ENCODE data around the gene PRPS1.

PRPS1 gene

GRCh38 chrX:107687445-107687844, 59.1 kb downstream of the PRPS1 start:
- no peak overlapping the region for H3K4me3 ChIP-seq (ENCODE audit: low read depth, low read length)
- no peaks in the 10 kb centered on the region for H3K36me3 ChIP-seq (ENCODE audit: control insufficient read depth, insufficient read depth, low read length)
- H3K27me3 ChIP-seq (ENCODE audit: control insufficient read depth, insufficient read depth, low read length) = no peaks in the 10 kb centered on the region
- H3K4me1 ChIP-seq (ENCODE audit: control insufficient read depth, insufficient read depth, low read length) = no peaks in the 10 kb centered on the region
- no peak overlapping the region for H3K9ac ChIP-seq (ENCODE audit: low read depth, low read length)
- no peaks in the 10 kb centered on the region for H3K9me3 ChIP-seq (ENCODE audit: control insufficient read depth, insufficient read depth, low read length)

GRCh38 chrX:107691024-107691448, 62.7 kb downstream of the PRPS1 start:
- Histone ChIP-seq H3K9ac (ENCODE audit: low read depth, low read length) (no peak overlapping the region), H3K36me3 (ENCODE audit: control insufficient read depth, insufficient read depth, low read length) (no peaks in the 10 kb centered on the region), H3K9me3 (ENCODE audit: control insufficient read depth, insufficient read depth, low read length) (no peaks in the 10 kb centered on the region), H3K4me1 (ENCODE audit: control insufficient read depth, insufficient read depth, low read length) (no peaks in the 10 kb centered on the region), H3K4me3 (ENCODE audit: low read depth, low read length) (no peak overlapping the region), H3K27me3 (ENCODE audit: control insufficient read depth, insufficient read depth, low read length) (no peaks in the 10 kb centered on the region)

- Histone ChIP-seq H3K9me3 (ENCODE audit: control insufficient read depth, insufficient read depth, low read length) (no peaks in the 10 kb centered on the region), H3K9ac (ENCODE audit: low read depth, low read length) (no peak overlapping the region), H3K4me3 (ENCODE audit: low read depth, low read length) (no peak overlapping the region), H3K27me3 (ENCODE audit: control insufficient read depth, insufficient read depth, low read length) (no peaks in the 10 kb centered on the region), H3K4me1 (ENCODE audit: control insufficient read depth, insufficient read depth, low read length) (peaks cover 9% of the 10 kb centered on the region), H3K36me3 (ENCODE audit: control insufficient read depth, insufficient read depth, low read length) (no peaks in the 10 kb centered on the region)
These were observed 71.3 kb downstream of the PRPS1 start for GRCh38 chrX:107699616-107700015.

- Histone ChIP-seq H3K9me3 (ENCODE audit: control insufficient read depth, insufficient read depth, low read length) (no peaks in the 10 kb centered on the region), H3K9ac (ENCODE audit: low read depth, low read length) (peak overlapping the region; percentile 32), H3K27me3 (ENCODE audit: control insufficient read depth, insufficient read depth, low read length) (no peaks in the 10 kb centered on the region), H3K36me3 (ENCODE audit: control insufficient read depth, insufficient read depth, low read length) (no peaks in the 10 kb centered on the region), H3K4me3 (ENCODE audit: low read depth, low read length) (no peak overlapping the region), H3K4me1 (ENCODE audit: control insufficient read depth, insufficient read depth, low read length) (peaks cover 9% of the 10 kb centered on the region)
These were observed 72.0 kb downstream of the PRPS1 start for GRCh38 chrX:107700317-107700774.

All from iPS-15b (cell line).